H1 (cell line): ENCODE results near the gene OR5D18. TPM values are rescaled to one million over a fixed set of nuclear protein-coding genes. Genes with fewer than 3 reads are reported as not detected.

Experiments
- EP300 ChIP-seq, 2 experiments: IDR thresholded peaks; 1 replicate in 1 of 2; 2 replicates in 1 of 2; pipeline ENCODE4 v1.6.1; 2011 to 2012; ENCODE audit warnings: low read depth in 2 of 2, low read length in 2 of 2, mild to moderate bottlenecking in 2 of 2, borderline replicate concordance in 1 of 2, inconsistent platforms in 1 of 2, moderate library complexity in 1 of 2
- FOSL1 ChIP-seq: IDR thresholded peaks from 2 replicates; pipeline ENCODE4 v1.6.1; 2011; ENCODE audit warnings: mild to moderate bottlenecking, low read depth, low read length, moderate library complexity; ENCODE audit not compliant: insufficient read depth
- GABPA ChIP-seq: IDR thresholded peaks from 2 replicates; pipeline ENCODE4 v1.6.1; 2011; ENCODE audit warnings: mild to moderate bottlenecking, low read length, moderate library complexity, borderline replicate concordance; ENCODE audit not compliant: insufficient read depth
- KDM5A ChIP-seq: fragments of 200-600 bp; IDR thresholded peaks from 2 replicates; pipeline ENCODE4 v1.7.1; 2012; ENCODE audit warnings: mild to moderate bottlenecking, low read length, inconsistent platforms, mixed read lengths
- polyA plus RNA-seq, 7 experiments: library from polyadenylated mRNA; depleted of rRNA in 3 of 7; stranded (reverse) in 5 of 7; unstranded in 2 of 7; fragments of >200 nt in 5 of 7; fragments of 200-250 nt in 2 of 7; gene quantifications; 1 replicate in 5 of 7; 2 replicates in 1 of 7; 4 replicates in 1 of 7; pipeline versions ENCODE4 v1.2.1 to v1.2.3, GENCODE V29; 2011 to 2013; ENCODE audit warnings: missing spikeins in 2 of 7, mixed read lengths in 2 of 7
- total RNA-seq: library from RNA; stranded (reverse); fragmentation: NEBNext Ultra II Directional; extraction: Animal tissue kit (Norgen Biotek cat#: 25700); gene quantifications from 2 replicates; pipeline ENCODE4 v1.2.1, GENCODE V29; 2021

OR5D18 gene
- total and polyA plus RNA-seq, 2 of the 8 experiments (the other 6 are each of a cell fraction or from before 2014, with no cell fraction given): not detected

- no peak for TF ChIP-seq KDM5A
- TF ChIP-seq FOSL1: no peak
- TF ChIP-seq GABPA: no peak
- no peak for TF ChIP-seq EP300 (IDR thresholded peaks at IDR 0.05; ENCODE audit: borderline replicate concordance in 1 of 2, low read depth in 2 of 2, low read length in 2 of 2)
Observed at GRCh38 chr11:55838452-55838851, 19.0 kb downstream of the OR5D18 start, which contains the start of gene OR5D16 (continued).
